Gastrocnemius medialis (tissue), 4 donors: ENCODE data around the gene ITGAD.

Experiments used
- CTCF ChIP-seq, 5 experiments: fragments of 450-650 bp in 3 of 5; fragments of 200-600 bp in 2 of 5; sonication (generic) in 2 of 5; IDR thresholded peaks in 4 of 5; conservative IDR thresholded peaks in 1 of 5; 1 replicate in 4 of 5; 2 replicates in 1 of 5; pipeline ENCODE4 v1.5.1; 2016 to 2019; ENCODE audit warnings: antibody characterized with exemption in 5 of 5, mild to moderate bottlenecking in 3 of 5, moderate library complexity in 3 of 5
- POLR2A ChIP-seq, 2 donors: fragments of 450-650 bp; IDR thresholded peaks; one replicate each; pipeline ENCODE4 v1.6.1; 2017; ENCODE audit warnings: antibody characterized with exemption in 2 of 2, mild to moderate bottlenecking in 2 of 2, moderate library complexity in 2 of 2

- TF ChIP-seq CTCF (IDR thresholded peaks at IDR 0.05 in 4 of 5, conservative IDR thresholded peaks at IDR 0.05 in 1 of 5) (no peak), POLR2A (IDR thresholded peaks at IDR 0.05) (no peak)
These were observed 46.4 kb downstream of the ITGAD start for GRCh38 chr16:31439519-31439918.
